CD4-positive, CD25-positive, alpha-beta regulatory T cell (primary cell): ENCODE measurements around the gene S100A11. TPM values are rescaled to one million over a fixed set of nuclear protein-coding genes. Genes with fewer than 3 reads are reported as not detected.

Source experiments
- ATAC-seq, 2 donors: fragments of 150-1000 bp; cut with Tn5 transposase; one replicate each; pipeline ENCODE4 v1.10.0; 2021; ENCODE audit warnings: low read depth in 2 of 2, moderate number of reproducible peaks in 2 of 2, moderate library complexity in 1 of 2
- DNase-seq, 3 donors: peaks; one replicate each; pipeline versions ENCODE4 v3.0.0 to v3.0.0-alpha.2; 2012 to 2022; ENCODE audit warnings: mixed read lengths in 1 of 3
- H3K27ac ChIP-seq: one replicate; pipeline ENCODE4 v1.7.0; 2013; ENCODE audit warnings: mild to moderate bottlenecking, low read length; ENCODE audit not compliant: insufficient read depth, poor library complexity, severe bottlenecking
- H3K27me3 ChIP-seq: one replicate; pipeline ENCODE4 v1.7.0; 2013; ENCODE audit warnings: low read length; ENCODE audit not compliant: control insufficient read depth, insufficient read depth
- H3K36me3 ChIP-seq: one replicate; pipeline ENCODE4 v1.7.0; 2013; ENCODE audit warnings: mild to moderate bottlenecking, low read length, moderate library complexity; ENCODE audit not compliant: control insufficient read depth, insufficient read depth
- H3K4me1 ChIP-seq: 2 replicates; pipeline ENCODE4 v1.7.0; 2013; ENCODE audit warnings: mild to moderate bottlenecking, low read length; ENCODE audit not compliant: insufficient read depth, control insufficient read depth, poor library complexity, severe bottlenecking
- H3K4me3 ChIP-seq: one replicate; pipeline ENCODE4 v1.7.0; 2013; ENCODE audit warnings: low read depth, mild to moderate bottlenecking, low read length, moderate library complexity
- H3K9me3 ChIP-seq, 2 experiments: 1 replicate in 1 of 2; 2 replicates in 1 of 2; pipeline ENCODE4 v1.7.0; 2013; ENCODE audit warnings: low read length in 2 of 2, mild to moderate bottlenecking in 1 of 2, moderate library complexity in 1 of 2; ENCODE audit not compliant: control insufficient read depth in 2 of 2
- H3K27ac Mint-ChIP-seq, 3 donors: one replicate each; pipeline ENCODE4 v1.8.0; 2020 to 2022; ENCODE audit warnings: mild to moderate bottlenecking in 3 of 3, mixed read lengths in 3 of 3, moderate library complexity in 2 of 3
- H3K27me3 Mint-ChIP-seq: one replicate; pipeline ENCODE4 v1.8.0; 2022; ENCODE audit warnings: mild to moderate bottlenecking, mixed read lengths
- H3K36me3 Mint-ChIP-seq: one replicate; pipeline ENCODE4 v1.8.0; 2020; ENCODE audit warnings: mixed read lengths
- H3K4me1 Mint-ChIP-seq, 4 donors: one replicate each; pipeline ENCODE4 v1.8.0; 2020 to 2022; ENCODE audit warnings: mixed read lengths in 4 of 4, mild to moderate bottlenecking in 1 of 4
- H3K4me3 Mint-ChIP-seq, 4 donors: one replicate each; pipeline ENCODE4 v1.8.0; 2020 to 2022; ENCODE audit warnings: mild to moderate bottlenecking in 4 of 4, mixed read lengths in 4 of 4, moderate library complexity in 3 of 4
- H3K9me3 Mint-ChIP-seq, 7 donors: one replicate each; pipeline ENCODE4 v1.8.0; 2020 to 2022; ENCODE audit warnings: mixed read lengths in 7 of 7, mild to moderate bottlenecking in 3 of 7, moderate library complexity in 2 of 7
- polyA plus RNA-seq, 4 donors: library from polyadenylated mRNA; unstranded; fragments of 300-500 nt; fragmentation: Illumina TruSeq; gene quantifications; one replicate each; pipeline ENCODE4 v1.2.3, GENCODE V29; 2021
- total RNA-seq: library from RNA; stranded (reverse); gene quantifications from one replicate; pipeline ENCODE4 v1.2.3, GENCODE V29; 2022

The S100A11 gene
- total and polyA plus RNA-seq, 5 donors from 2014 or later, result 80.2 to 676 (median 482) TPM

DNA sequence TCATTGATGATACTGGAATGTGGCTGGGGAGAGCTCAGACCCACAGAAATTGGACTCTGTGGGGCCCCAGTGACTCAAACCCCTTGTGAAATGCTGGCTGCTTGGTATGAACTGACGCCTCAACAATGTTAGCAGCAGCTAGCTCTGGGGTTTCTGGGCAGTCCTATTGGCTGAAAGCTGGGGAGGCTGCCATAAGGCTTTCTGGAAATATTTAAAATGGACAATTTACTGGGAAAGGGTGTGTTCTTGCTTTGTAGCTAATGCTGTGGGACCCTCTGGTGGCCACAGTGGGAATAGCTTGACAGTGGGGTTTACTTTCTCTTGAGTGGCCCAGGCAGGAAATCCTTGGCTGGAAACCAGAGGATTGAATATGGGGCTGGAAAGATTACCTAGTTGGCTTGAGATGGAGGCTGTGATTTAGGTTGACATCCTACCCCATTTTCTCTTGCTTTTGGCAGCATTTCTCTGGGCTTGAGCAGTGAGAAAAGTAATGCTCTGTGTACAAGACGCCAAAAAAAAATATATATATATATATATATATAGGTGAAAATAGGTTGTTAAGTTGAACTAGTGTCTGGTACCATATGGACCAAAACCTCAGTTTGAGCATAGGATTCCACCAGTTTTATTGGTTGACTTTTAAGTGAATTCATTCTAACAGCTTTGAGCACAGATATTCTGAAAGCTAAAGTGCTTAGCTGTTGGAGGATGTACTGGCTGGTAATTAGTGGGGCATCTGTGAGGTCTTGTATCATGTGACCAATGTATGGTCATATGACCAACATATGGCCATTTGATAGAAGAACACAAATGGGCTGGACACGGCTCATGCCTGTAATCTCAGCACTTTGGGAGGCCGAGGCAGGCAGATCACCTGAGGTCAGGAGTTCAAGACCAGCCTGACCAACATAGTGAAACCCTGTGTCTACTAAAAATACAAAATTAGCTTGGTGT, 34.9 kb downstream of the S100A11 start:
- ATAC-seq (peak; percentile 63 to 67), DNase-seq (peak; percentile 60 to 84 (median 67))
- Histone ChIP-seq H3K27me3 (peaks cover 8% of the 10 kb centered on the region), H3K9me3 (no peaks in the 10 kb centered on the region), H3K4me1 (no peaks in the 10 kb centered on the region), H3K27ac (no peak overlapping the region), H3K36me3 (no peaks in the 10 kb centered on the region), H3K4me3 (no peak overlapping the region)
- no peaks in the 10 kb centered on the region for H3K36me3 Mint-ChIP-seq
- H3K9me3 Mint-ChIP-seq, result peaks cover 0 to 1% (median 0%) of the 10 kb centered on the region in 7 donors
- peaks cover 0 to 11% (median 4%) of the 10 kb centered on the region in 4 donors for H3K4me1 Mint-ChIP-seq
- peaks cover 37% of the 10 kb centered on the region for H3K27me3 Mint-ChIP-seq
- H3K4me3 Mint-ChIP-seq, result no peak overlapping the region
- no peak overlapping the region for H3K27ac Mint-ChIP-seq

DNA sequence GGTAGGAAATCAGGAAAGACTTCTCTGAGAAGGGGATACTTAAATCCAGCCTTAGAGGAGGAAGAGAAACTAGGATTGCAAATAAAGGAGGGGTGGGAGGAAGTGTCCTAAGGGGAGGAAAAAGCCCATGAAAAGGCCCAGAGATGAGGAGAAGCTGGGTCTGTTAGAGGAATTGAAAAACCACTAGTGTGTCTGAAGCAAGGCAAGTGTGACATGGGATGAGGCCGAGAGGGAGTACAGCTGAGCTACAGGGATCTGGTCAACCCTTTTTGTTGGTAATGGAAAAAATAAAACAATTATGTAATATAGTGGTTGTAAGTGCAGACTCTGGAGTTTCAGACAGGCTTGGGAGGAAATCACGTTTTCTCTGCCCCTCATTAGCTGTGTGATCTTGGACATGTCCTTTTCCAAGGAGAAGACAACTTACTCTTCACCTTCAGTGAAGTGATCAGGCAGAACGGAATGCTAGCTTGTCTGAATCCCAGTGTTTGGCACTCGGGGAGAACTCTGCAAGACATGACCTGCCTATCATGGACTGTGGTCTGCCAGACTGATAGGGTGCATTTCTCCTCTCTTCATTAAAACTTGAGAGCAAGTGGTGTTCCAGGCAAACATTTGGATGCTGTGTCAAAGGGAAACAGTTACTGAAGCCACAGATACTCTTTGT, 35.7 kb downstream of the S100A11 start:
- peaks cover 0 to 1% (median 0%) of the 10 kb centered on the region in 7 donors for H3K9me3 Mint-ChIP-seq
- peaks cover 0 to 15% (median 4%) of the 10 kb centered on the region in 4 donors for H3K4me1 Mint-ChIP-seq
- H3K27me3 ChIP-seq, result peaks cover 8% of the 10 kb centered on the region
- H3K27me3 Mint-ChIP-seq, result peaks cover 39% of the 10 kb centered on the region
- no peaks in the 10 kb centered on the region for H3K36me3 Mint-ChIP-seq
- H3K4me3 Mint-ChIP-seq, result no peak overlapping the region
- no peak overlapping the region for H3K27ac Mint-ChIP-seq
- DNase-seq (no peak), ATAC-seq (no peak)
- H3K4me3 ChIP-seq, result no peak overlapping the region
- no peak overlapping the region for H3K27ac ChIP-seq
- no peaks in the 10 kb centered on the region for H3K4me1 ChIP-seq
- H3K9me3 ChIP-seq, result no peaks in the 10 kb centered on the region
- H3K36me3 ChIP-seq, result no peaks in the 10 kb centered on the region

DNA sequence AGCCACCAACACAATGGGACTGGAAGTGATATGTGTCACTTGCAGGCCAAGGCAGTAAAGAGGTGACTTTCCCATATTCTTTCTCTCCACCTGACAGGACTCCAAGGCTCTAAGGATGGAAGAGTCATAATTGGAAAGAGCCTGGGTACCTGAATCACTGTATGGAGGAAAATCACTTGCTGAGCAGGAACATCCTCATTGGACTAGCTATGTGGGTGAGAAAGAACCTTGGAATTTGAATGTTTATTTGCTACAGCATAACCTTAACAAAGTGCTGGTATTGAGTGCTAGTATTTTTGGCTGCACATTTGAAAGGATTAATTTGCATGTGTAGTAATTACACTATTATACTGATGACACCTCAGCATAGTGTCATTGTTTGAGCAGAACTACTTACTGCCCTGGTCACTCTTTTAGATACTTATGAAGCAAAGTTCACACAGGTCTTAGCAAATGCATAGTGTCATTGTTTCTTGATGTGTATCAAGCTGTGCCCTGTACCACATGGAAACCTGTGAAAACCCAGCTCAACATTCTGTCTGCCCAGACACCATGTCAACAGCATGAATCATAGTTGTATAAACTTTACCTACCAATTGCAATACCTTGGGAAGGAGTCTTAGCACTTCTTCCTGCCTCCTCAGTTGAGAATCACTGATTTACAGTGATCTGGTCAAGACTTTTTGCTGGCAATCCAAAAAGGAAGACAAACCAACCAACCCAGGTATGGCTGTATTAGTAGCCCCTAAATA, 38.0 kb downstream of the S100A11 start:
- DNase-seq (no peak), ATAC-seq (no peak)
- no peak overlapping the region for H3K4me3 Mint-ChIP-seq
- Histone ChIP-seq H3K4me3 (no peak overlapping the region), H3K36me3 (no peaks in the 10 kb centered on the region), H3K27me3 (peaks cover 8% of the 10 kb centered on the region), H3K9me3 (no peaks in the 10 kb centered on the region), H3K27ac (no peak overlapping the region), H3K4me1 (peaks cover 13% of the 10 kb centered on the region)
- H3K27ac Mint-ChIP-seq, result no peak overlapping the region
- H3K4me1 Mint-ChIP-seq, result peaks cover 0 to 21% (median 11%) of the 10 kb centered on the region in 4 donors
- peaks cover 0 to 1% (median 0%) of the 10 kb centered on the region in 7 donors for H3K9me3 Mint-ChIP-seq
- H3K27me3 Mint-ChIP-seq, result peaks cover 34% of the 10 kb centered on the region
- no peaks in the 10 kb centered on the region for H3K36me3 Mint-ChIP-seq

DNA sequence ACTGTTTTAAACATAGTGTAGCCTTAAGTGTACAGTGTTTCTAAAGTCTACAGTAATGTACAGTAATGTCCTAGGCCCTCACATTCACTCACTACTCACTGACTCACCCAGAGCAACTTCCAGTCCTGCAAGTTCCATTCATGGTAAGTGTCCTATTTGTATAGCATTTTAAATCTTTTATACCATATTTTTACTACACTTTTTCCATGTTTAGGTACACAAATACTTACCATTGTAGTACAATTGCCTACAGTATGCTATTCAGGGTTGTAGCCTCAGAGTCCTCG, 39.6 kb downstream of the S100A11 start:
- H3K27ac Mint-ChIP-seq, result no peak overlapping the region
- H3K36me3 ChIP-seq, result no peaks in the 10 kb centered on the region
- ATAC-seq, result no peak
- H3K4me3 ChIP-seq, result no peak overlapping the region
- H3K4me1 ChIP-seq, result peaks cover 20% of the 10 kb centered on the region
- H3K9me3 Mint-ChIP-seq, result no peaks in the 10 kb centered on the region
- peaks cover 3% of the 10 kb centered on the region for H3K27me3 ChIP-seq
- no peaks in the 10 kb centered on the region for H3K36me3 Mint-ChIP-seq
- H3K4me1 Mint-ChIP-seq, result peaks cover 0 to 26% (median 16%) of the 10 kb centered on the region in 4 donors
- H3K27ac ChIP-seq, result no peak overlapping the region
- H3K27me3 Mint-ChIP-seq, result peaks cover 23% of the 10 kb centered on the region
- no peak for DNase-seq
- no peak overlapping the region for H3K4me3 Mint-ChIP-seq
- no peaks in the 10 kb centered on the region for H3K9me3 ChIP-seq

DNA sequence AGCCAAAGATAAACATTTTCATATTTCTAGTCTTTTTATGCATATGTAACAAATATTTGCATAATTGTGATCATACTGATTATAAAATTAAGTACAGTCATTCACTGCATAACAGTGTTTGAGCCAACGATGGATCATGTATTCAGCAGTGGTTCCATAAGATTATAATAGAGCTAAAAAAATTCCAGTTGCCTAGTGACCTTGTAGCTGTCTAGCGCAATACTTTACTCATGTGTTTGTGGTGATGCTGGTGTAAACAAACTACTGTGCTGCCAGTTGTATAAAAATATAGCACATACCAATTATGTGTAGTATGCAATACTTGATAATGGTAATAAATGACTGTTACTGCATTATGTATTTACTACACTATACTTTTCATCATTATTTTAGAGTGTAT, 41.0 kb downstream of the S100A11 start:
- H3K36me3 Mint-ChIP-seq, result peaks cover under 1% of the 10 kb centered on the region
- DNase-seq (no peak), ATAC-seq (no peak)
- H3K27ac Mint-ChIP-seq, result no peak overlapping the region
- Histone ChIP-seq H3K4me3 (no peak overlapping the region), H3K27me3 (peaks cover 3% of the 10 kb centered on the region), H3K4me1 (peaks cover 34% of the 10 kb centered on the region), H3K9me3 (no peaks in the 10 kb centered on the region), H3K27ac (peak overlapping the region; percentile 94), H3K36me3 (no peaks in the 10 kb centered on the region)
- peaks cover 20% of the 10 kb centered on the region for H3K27me3 Mint-ChIP-seq
- H3K4me3 Mint-ChIP-seq, result peak overlapping the region in 2 of 4 donors; percentile 86 to 99
- peaks cover 6 to 40% (median 29%) of the 10 kb centered on the region in 4 donors for H3K4me1 Mint-ChIP-seq
- peaks cover 0 to 1% (median 0%) of the 10 kb centered on the region in 7 donors for H3K9me3 Mint-ChIP-seq

DNA sequence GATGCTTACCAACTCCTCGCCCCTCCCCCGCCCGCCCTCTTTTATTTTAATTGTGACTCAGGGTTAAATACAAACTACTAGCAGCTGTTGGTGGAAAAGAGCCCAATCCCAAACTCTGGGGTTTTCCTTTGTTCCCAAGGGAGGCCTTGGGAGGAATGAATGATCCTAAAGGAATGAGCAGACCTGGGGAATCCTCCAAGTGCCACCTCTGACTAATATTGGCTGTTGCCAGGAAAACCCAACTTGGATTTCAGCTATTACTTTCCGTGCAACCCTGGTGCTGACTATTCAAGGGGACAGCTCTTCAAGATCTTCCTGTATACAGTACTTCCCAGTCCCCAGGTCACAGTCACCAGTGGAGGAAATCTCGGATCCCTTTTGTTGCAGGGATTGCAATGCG, 41.8 kb downstream of the S100A11 start:
- peak overlapping the region; percentile 56 to 95 (median 85) for H3K27ac Mint-ChIP-seq
- DNase-seq (no peak), ATAC-seq (no peak)
- H3K27me3 Mint-ChIP-seq, result peaks cover 16% of the 10 kb centered on the region
- Histone ChIP-seq H3K36me3 (peaks cover 2% of the 10 kb centered on the region), H3K4me3 (no peak overlapping the region), H3K4me1 (peaks cover 43% of the 10 kb centered on the region), H3K9me3 (no peaks in the 10 kb centered on the region), H3K27me3 (peaks cover 3% of the 10 kb centered on the region), H3K27ac (peak overlapping the region; percentile 94)
- H3K4me1 Mint-ChIP-seq, result peaks cover 13 to 48% (median 36%) of the 10 kb centered on the region in 4 donors
- H3K36me3 Mint-ChIP-seq, result peaks cover 8% of the 10 kb centered on the region
- peak overlapping the region; percentile 73 to 99 (median 80) for H3K4me3 Mint-ChIP-seq
- peaks cover 0 to 1% (median 0%) of the 10 kb centered on the region in 7 donors for H3K9me3 Mint-ChIP-seq

DNA sequence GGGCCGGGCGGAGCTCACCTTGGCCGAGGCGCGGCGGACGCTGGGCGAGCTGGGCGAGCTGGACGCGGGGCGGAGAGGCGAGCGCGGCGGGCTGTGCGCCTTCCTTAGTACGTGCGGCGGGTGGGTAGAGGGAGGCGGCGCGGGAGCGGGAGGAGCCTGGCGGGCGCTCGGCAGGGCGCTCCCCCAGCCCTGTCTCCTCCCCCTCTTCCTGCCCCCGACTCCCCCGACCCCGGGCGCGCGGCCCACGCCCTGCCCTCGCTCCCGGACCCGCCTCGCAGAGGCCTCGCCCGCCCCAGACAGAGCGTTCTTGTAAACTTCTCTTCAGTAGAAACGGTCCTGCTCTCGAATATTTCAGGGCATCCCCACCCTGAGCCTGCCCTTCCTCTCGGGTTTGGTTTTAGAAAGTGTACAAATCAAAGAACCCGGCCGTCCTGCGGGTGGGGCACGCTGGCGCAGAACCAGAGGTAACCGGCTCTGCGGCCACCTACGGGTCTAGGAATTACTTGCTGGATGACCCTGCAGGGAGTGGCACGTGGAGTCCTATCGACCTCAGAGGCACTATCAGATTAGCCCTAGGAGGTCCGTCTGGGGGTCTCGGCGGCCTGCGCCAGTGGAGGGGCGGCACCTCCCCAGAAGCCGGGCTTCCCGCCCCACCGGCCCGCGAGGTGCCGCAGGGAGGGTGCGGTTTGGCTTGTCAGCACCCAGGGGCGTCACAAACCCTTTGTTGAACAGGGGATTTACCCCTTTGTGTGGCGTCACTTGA, 42.9 kb downstream of the S100A11 start, which contains the start of gene S100A10:
Gene S100A10 (minus strand): TSS at position 126 of the 763 bp plus-strand sequence. CDS start 7,629 bp downstream, outside the sequence.
- Mint-ChIP-seq H3K27me3 (peaks cover 10% of the 10 kb centered on the region), H3K36me3 (peaks cover 8% of the 10 kb centered on the region), H3K9me3 (peaks cover 0 to 1% (median 0%) of the 10 kb centered on the region in 7 donors), H3K4me3 (peak within 1 kb of the TSS; percentile 99 to 100 (median 99)), H3K27ac (peak within 1 kb of the TSS; percentile 95 to 99 (median 96)), H3K4me1 (peaks cover 15 to 59% (median 45%) of the 10 kb centered on the region in 4 donors)
- Histone ChIP-seq H3K27me3 (peaks cover 2% of the 10 kb centered on the region), H3K4me1 (peaks cover 53% of the 10 kb centered on the region), H3K4me3 (peak within 1 kb of the TSS; percentile 91), H3K36me3 (peaks cover 2% of the 10 kb centered on the region), H3K9me3 (no peaks in the 10 kb centered on the region), H3K27ac (peak within 1 kb of the TSS; percentile 94)
- ATAC-seq, result peak; percentile 85 to 88
- peak; percentile 72 to 93 (median 83) for DNase-seq
